Ishikawa (cell line): ENCODE results near the gene LAYN.

ENCODE experiments used
- CEBPB ChIP-seq: IDR thresholded peaks from 2 replicates; pipeline ENCODE4 v1.6.1; 2012
- CREB1 ChIP-seq: IDR thresholded peaks from 2 replicates; pipeline ENCODE4 v1.6.1; 2012; ENCODE audit warnings: low read depth
- EGR1 ChIP-seq: IDR thresholded peaks from 2 replicates; pipeline ENCODE4 v1.6.1; 2012
- EP300 ChIP-seq: IDR thresholded peaks from 2 replicates; pipeline ENCODE4 v1.6.1; 2012; ENCODE audit warnings: borderline replicate concordance
- FOXM1 ChIP-seq: IDR thresholded peaks from 2 replicates; pipeline ENCODE4 v1.6.1; 2012; ENCODE audit warnings: low read depth, borderline replicate concordance
- MAX ChIP-seq: IDR thresholded peaks from 2 replicates; pipeline ENCODE4 v1.6.1; 2012
- NFIC ChIP-seq: IDR thresholded peaks from 2 replicates; pipeline ENCODE4 v1.6.1; 2012
- RAD21 ChIP-seq: IDR thresholded peaks from 2 replicates; pipeline ENCODE4 v1.6.1; 2012; ENCODE audit warnings: low read depth
- REST ChIP-seq: IDR thresholded peaks from 2 replicates; pipeline ENCODE4 v1.6.1; 2012; ENCODE audit warnings: low read depth, mild to moderate bottlenecking
- TAF1 ChIP-seq: IDR thresholded peaks from 2 replicates; pipeline ENCODE4 v1.6.1; 2012; ENCODE audit warnings: low read depth, mild to moderate bottlenecking
- TCF12 ChIP-seq: IDR thresholded peaks from 2 replicates; pipeline ENCODE4 v1.6.1; 2012; ENCODE audit warnings: low read depth
- TEAD4 ChIP-seq: IDR thresholded peaks from 2 replicates; pipeline ENCODE4 v1.6.1; 2012
- USF1 ChIP-seq: IDR thresholded peaks from 2 replicates; pipeline ENCODE4 v1.6.1; 2012
- YY1 ChIP-seq: IDR thresholded peaks from 2 replicates; pipeline ENCODE4 v1.6.1; 2012; ENCODE audit warnings: low read depth
- ZBTB7A ChIP-seq: IDR thresholded peaks from 2 replicates; pipeline ENCODE4 v1.6.1; 2012; ENCODE audit warnings: low read depth

Gene LAYN

GRCh38 chr11:111518668-111519067, 21.9 kb upstream of the LAYN start:
- TF ChIP-seq TCF12 = no peak
- no peak for TF ChIP-seq CREB1
- no peak for TF ChIP-seq TEAD4
- TF ChIP-seq NFIC = no peak
- no peak for TF ChIP-seq USF1
- no peak for TF ChIP-seq TAF1
- no peak for TF ChIP-seq EGR1
- TF ChIP-seq RAD21 = no peak
- no peak for TF ChIP-seq FOXM1
- no peak for TF ChIP-seq YY1
- no peak for TF ChIP-seq CEBPB
- TF ChIP-seq ZBTB7A = no peak
- TF ChIP-seq MAX = no peak

GRCh38 chr11:111520560-111520959, 20.0 kb upstream of the LAYN start:
- no peak for TF ChIP-seq RAD21
- TF ChIP-seq TAF1 = no peak
- no peak for TF ChIP-seq ZBTB7A
- TF ChIP-seq MAX = no peak
- no peak for TF ChIP-seq CREB1
- no peak for TF ChIP-seq TCF12
- TF ChIP-seq NFIC = no peak
- TF ChIP-seq EGR1 = no peak
- TF ChIP-seq FOXM1 = no peak
- TF ChIP-seq REST = no peak
- no peak for TF ChIP-seq CEBPB
- TF ChIP-seq USF1 = no peak

- TF ChIP-seq EP300 = no peak
- no peak for TF ChIP-seq EGR1
- no peak for TF ChIP-seq CEBPB
- no peak for TF ChIP-seq TEAD4
- no peak for TF ChIP-seq MAX
- TF ChIP-seq TAF1 = no peak
- no peak for TF ChIP-seq ZBTB7A
- no peak for TF ChIP-seq FOXM1
- TF ChIP-seq CREB1 = no peak
- TF ChIP-seq USF1 = no peak
- no peak for TF ChIP-seq NFIC
- no peak for TF ChIP-seq RAD21
- no peak for TF ChIP-seq YY1
- TF ChIP-seq TCF12 = no peak
- TF ChIP-seq REST = no peak
Observed at GRCh38 chr11:111521135-111521534, 19.4 kb upstream of the LAYN start.

GRCh38 chr11:111522426-111522825, 18.1 kb upstream of the LAYN start:
- TF ChIP-seq TCF12 = no peak
- TF ChIP-seq FOXM1 = no peak
- TF ChIP-seq CEBPB = no peak

GRCh38 chr11:111523343-111523742, 17.2 kb upstream of the LAYN start:
- TF ChIP-seq REST (no peak), CEBPB (no peak), USF1 (no peak), TAF1 (no peak), EGR1 (no peak), TEAD4 (no peak), EP300 (no peak), CREB1 (no peak), YY1 (no peak), RAD21 (no peak), TCF12 (no peak), FOXM1 (no peak), MAX (no peak), NFIC (no peak), ZBTB7A (no peak)
